ENCODE measurements around the gene GRAMD1B.

Gene GRAMD1B

DNA sequence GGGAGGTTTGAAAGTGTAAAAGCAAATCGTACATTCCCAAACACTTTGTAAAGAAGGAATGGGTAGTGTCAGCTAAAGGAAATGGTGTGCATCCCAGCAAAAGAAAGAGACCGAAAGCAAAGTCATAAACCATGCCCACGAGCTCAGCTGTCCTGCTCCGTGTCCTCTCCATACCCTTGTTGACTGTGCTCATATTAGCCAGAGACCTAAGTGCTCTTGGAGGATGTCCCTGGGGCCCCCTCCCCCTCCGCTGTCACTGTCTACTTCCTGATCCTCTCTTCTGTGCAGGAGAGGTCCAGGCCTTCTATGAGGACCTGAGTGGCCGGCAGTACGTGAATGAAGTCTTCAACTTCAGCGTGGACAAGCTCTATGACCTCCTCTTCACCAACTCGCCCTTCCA, 178.3 kb downstream of the GRAMD1B start:
- DNase-seq: no peak
- peaks cover 20% of the 10 kb centered on the region for H3K36me3 ChIP-seq
- TF ChIP-seq, protein P1, sequence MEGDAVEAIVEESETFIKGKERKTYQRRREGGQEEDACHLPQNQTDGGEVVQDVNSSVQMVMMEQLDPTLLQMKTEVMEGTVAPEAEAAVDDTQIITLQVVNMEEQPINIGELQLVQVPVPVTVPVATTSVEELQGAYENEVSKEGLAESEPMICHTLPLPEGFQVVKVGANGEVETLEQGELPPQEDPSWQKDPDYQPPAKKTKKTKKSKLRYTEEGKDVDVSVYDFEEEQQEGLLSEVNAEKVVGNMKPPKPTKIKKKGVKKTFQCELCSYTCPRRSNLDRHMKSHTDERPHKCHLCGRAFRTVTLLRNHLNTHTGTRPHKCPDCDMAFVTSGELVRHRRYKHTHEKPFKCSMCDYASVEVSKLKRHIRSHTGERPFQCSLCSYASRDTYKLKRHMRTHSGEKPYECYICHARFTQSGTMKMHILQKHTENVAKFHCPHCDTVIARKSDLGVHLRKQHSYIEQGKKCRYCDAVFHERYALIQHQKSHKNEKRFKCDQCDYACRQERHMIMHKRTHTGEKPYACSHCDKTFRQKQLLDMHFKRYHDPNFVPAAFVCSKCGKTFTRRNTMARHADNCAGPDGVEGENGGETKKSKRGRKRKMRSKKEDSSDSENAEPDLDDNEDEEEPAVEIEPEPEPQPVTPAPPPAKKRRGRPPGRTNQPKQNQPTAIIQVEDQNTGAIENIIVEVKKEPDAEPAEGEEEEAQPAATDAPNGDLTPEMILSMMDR (IDR thresholded peaks at IDR 0.05; ENCODE audit: low read depth, low read length): no peak
- H3K4me3 ChIP-seq (ENCODE audit: low read depth, low read length): no peak overlapping the region
- H3K4me1 ChIP-seq: no peaks in the 10 kb centered on the region
- H3K9me3 ChIP-seq: no peaks in the 10 kb centered on the region
- no peaks in the 10 kb centered on the region for H3K27me3 ChIP-seq

DNA sequence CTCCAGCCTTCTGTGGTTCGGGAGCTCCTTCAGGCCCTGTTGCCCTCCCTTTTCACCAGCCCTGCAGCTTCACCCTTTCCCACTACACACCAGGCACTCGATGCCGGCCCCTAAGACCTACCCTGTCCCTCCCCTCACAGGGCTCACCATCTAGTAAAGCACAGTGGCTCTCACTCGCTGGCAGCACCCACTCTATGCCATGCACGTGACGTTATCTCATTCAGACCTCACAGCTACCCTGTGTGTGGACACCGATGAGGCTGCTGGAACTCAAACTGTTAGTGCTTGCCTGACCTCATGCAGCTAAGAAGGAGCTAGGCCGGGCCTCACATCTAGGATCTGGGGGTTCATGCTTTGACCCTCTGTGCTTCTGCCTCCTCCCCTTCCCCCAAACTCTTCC, 178.9 kb downstream of the GRAMD1B start:
- Histone ChIP-seq H3K9me3 (no peaks in the 10 kb centered on the region), H3K4me1 (no peaks in the 10 kb centered on the region), H3K4me3 (ENCODE audit: low read depth, low read length) (no peak overlapping the region), H3K27me3 (no peaks in the 10 kb centered on the region), H3K36me3 (peaks cover 22% of the 10 kb centered on the region)
- no peak for DNase-seq
- TF ChIP-seq, protein P1 (IDR thresholded peaks at IDR 0.05; ENCODE audit: low read depth, low read length): no peak

DNA sequence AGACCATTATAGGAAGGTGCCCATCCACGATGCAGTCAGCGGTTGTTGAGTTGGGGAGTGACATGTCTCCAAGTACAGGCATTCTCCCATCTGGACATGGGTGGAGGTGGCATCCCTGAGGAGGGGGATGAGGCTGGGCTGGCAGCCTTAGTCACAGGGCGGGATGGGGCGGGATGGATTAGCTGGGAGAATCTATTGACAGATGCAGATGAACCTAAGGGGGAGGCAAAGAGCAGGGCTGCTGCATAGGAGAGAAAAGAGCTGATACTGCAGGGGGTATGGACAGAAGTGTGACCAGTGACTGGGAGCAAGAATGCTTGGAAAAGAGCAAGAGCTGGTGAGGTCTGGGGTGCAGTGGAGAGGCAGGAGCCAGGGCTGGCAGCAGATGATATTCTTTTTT, 181.6 kb downstream of the GRAMD1B start:
- Histone ChIP-seq H3K27me3 (no peaks in the 10 kb centered on the region), H3K4me1 (peaks cover 6% of the 10 kb centered on the region), H3K4me3 (ENCODE audit: low read depth, low read length) (no peak overlapping the region), H3K36me3 (peaks cover 19% of the 10 kb centered on the region), H3K9me3 (no peaks in the 10 kb centered on the region)
- no peak for DNase-seq
- TF ChIP-seq, protein P1 (IDR thresholded peaks at IDR 0.05; ENCODE audit: low read depth, low read length): no peak

DNA sequence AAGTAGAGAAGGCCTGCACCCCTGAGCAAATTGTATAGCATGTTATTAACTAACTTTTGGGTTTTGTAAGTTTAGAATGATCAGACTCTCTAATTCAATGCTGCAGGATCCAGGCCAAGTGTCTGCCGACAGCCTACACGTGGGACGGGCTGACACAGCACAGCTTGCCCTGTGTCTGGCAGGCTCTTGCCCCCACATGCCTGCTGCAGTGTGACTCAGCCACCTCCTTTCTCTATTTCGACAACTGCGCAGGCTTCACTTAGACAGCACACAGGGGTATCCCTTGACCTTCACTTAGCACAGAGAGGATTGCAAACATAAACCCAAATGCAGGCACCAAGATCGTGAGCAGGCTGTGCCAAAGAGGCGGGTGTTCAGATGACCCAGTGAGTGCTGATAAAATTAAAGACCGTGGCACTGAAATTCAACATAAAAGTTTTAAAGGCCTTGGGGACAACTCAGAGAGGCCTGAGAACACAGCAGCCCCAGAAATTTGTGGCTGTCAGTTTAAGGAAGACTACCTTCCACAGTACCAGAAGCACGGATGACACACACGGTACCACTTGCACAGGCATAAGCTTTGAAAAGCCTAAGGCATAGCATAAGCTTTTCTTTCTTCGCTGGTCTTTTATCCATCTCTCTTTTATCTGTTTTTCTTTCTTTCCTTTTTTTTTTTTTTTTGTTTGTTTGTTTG, 186.6 kb downstream of the GRAMD1B start:
- DNase-seq: peak; percentile 82
- no peak overlapping the region for H3K4me3 ChIP-seq (ENCODE audit: low read depth, low read length)
- H3K36me3 ChIP-seq: peaks cover 9% of the 10 kb centered on the region
- TF ChIP-seq, protein P1 (IDR thresholded peaks at IDR 0.05; ENCODE audit: low read depth, low read length): no peak
- H3K9me3 ChIP-seq: no peaks in the 10 kb centered on the region
- H3K27me3 ChIP-seq: no peaks in the 10 kb centered on the region
- H3K4me1 ChIP-seq: peaks cover 10% of the 10 kb centered on the region

DNA sequence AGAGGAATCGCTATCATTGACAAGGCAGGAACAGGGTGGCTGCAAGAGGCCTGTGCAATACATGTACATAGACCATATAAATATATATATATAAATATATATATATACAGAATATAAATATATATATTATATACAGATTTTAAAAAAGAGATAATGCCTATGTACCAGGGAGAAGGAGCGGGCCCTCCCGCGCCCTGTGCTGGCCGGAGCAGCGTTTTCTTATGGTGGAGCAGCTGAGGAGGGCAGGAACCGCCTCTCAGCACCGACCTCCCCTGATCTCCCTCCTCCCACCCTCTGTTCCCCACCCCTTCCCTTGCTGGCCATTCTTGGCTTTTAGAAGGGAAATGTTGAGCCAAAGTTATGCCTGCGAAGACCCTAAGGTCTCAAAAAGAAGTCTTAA, 192.5 kb downstream of the GRAMD1B start:
- H3K27me3 ChIP-seq: no peaks in the 10 kb centered on the region
- TF ChIP-seq, protein P1 (IDR thresholded peaks at IDR 0.05; ENCODE audit: low read depth, low read length): no peak
- no peaks in the 10 kb centered on the region for H3K9me3 ChIP-seq
- DNase-seq: no peak
- no peak overlapping the region for H3K4me3 ChIP-seq (ENCODE audit: low read depth, low read length)
- H3K36me3 ChIP-seq: peaks cover 7% of the 10 kb centered on the region
- no peaks in the 10 kb centered on the region for H3K4me1 ChIP-seq

DNA sequence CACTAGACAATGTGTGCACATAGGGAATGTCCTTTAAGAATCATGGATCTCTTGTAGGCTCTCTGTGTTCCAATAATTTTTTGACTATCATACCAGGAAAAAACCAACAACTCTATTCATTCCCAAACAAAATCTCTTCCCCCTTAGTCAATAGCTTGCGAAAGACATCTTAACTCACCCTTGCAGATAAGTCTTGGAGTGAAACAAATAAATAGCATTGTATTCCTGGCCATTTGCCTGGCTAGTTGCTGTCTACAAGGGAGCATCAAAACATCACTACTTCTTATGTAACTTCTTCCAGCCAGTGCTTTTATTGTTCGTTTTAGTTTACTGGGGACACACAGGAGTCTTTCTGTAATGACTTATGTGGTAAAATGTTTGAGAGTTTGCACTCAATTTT, 194.9 kb downstream of the GRAMD1B start:
- peaks cover 14% of the 10 kb centered on the region for H3K4me1 ChIP-seq
- H3K4me3 ChIP-seq (ENCODE audit: low read depth, low read length): no peak overlapping the region
- TF ChIP-seq, protein P1 (IDR thresholded peaks at IDR 0.05; ENCODE audit: low read depth, low read length): no peak
- DNase-seq: no peak
- H3K36me3 ChIP-seq: peaks cover 4% of the 10 kb centered on the region
- H3K9me3 ChIP-seq: no peaks in the 10 kb centered on the region
- no peaks in the 10 kb centered on the region for H3K27me3 ChIP-seq
